Measurements from ENCODE around the gene VPREB3.

The VPREB3 gene

DNA sequence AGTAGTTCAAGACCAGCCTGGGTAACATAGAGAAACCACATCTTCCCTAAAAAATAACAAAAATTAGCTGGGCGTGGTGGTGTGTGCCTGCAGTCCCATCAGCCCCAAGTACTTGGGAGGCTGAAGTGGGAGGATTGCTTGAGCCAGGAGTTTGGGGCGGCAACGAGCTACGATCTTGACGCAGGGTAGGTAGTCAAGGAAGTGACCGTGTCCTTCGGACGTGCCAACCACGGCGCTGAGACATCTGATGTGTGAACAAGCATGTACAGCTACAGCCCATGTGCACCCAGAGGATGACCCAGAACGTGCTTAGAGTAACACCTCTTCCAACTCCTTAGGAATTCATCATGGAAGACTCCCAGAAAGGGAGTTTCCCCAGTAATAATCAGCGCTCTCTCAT lies 42.0 kb downstream of the VPREB3 start:
- Histone ChIP-seq H4K20me1 (ENCODE audit: low read depth, low read length) (no peaks in the 10 kb centered on the region), H3F3A (ENCODE audit: insufficient read depth) (no peaks in the 10 kb centered on the region), H3K36me3 (ENCODE audit: low read length) (peaks cover 9% of the 10 kb centered on the region; the same call in 1 of the 2 replicates), H3K4me2 (ENCODE audit: low read depth, low read length, poor library complexity, severe bottlenecking) (no peak overlapping the region), H3K4me3 (ENCODE audit: insufficient read depth, low read length, poor library complexity, severe bottlenecking) (no peak overlapping the region), H3K79me2 (ENCODE audit: insufficient read depth, low read length) (peaks cover 15% of the 10 kb centered on the region), H3K9ac (ENCODE audit: low read length) (no peak overlapping the region), H3K9me3 (ENCODE audit: insufficient read depth, low read length) (no peaks in the 10 kb centered on the region), H3K9me2 (replicated peaks; ENCODE audit: insufficient read depth, low read length) (no peaks in the 10 kb centered on the region), H3K27me3 (ENCODE audit: low read length) (no peaks in the 10 kb centered on the region), H3K27ac (ENCODE audit: low read depth, low read length) (no peak overlapping the region), H2AFZ (ENCODE audit: low read depth, low read length, severe bottlenecking) (no peak overlapping the region)
- TF ChIP-seq EZH2phosphoT487 (conservative IDR thresholded peaks at IDR 0.05; ENCODE audit: low read length), result no peak
- TF ChIP-seq, protein P1, sequence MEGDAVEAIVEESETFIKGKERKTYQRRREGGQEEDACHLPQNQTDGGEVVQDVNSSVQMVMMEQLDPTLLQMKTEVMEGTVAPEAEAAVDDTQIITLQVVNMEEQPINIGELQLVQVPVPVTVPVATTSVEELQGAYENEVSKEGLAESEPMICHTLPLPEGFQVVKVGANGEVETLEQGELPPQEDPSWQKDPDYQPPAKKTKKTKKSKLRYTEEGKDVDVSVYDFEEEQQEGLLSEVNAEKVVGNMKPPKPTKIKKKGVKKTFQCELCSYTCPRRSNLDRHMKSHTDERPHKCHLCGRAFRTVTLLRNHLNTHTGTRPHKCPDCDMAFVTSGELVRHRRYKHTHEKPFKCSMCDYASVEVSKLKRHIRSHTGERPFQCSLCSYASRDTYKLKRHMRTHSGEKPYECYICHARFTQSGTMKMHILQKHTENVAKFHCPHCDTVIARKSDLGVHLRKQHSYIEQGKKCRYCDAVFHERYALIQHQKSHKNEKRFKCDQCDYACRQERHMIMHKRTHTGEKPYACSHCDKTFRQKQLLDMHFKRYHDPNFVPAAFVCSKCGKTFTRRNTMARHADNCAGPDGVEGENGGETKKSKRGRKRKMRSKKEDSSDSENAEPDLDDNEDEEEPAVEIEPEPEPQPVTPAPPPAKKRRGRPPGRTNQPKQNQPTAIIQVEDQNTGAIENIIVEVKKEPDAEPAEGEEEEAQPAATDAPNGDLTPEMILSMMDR (IDR thresholded peaks at IDR 0.05; ENCODE audit: insufficient read depth, low read length, poor library complexity, severe bottlenecking), result no peak

DNA sequence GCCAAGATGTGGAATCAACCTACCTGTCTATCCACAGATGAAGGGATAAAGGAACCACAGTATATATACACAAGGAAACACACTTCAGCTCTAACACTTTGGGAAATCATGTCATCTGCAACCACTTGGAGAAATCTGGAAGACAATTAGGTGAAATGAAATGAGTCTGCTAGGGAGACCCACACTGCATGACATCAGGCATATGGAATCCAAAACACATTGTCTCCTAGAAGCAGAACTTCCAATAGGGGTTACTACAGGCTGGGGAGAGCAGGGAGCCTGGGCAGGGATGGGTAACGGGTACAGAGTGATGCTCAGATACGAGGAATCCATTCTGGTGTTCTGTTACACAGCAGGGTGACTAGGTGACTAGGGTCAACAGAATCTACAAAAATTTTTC lies 45.1 kb downstream of the VPREB3 start:
- no peak overlapping the region for H3K4me2 ChIP-seq (ENCODE audit: low read depth, low read length, poor library complexity, severe bottlenecking)

DNA sequence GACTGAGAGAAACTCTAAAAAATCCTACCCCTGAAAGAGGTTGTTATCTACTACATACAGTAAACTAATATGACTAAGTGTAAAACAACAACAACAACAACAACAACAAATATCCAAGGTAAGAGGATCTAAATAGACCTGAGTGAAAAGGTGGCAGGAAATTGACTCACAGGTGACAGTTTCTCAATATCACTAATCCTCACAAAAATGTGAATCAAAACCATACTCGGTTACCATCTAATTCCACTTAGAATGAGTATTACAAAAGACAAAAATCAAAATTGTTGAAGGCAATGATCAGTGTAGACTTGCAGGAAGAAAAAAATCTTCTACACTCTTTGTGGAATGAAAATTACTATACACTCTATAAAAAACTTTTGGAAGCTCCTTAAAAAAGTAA lies 46.0 kb downstream of the VPREB3 start:
- Histone ChIP-seq H3K27me3 (ENCODE audit: low read length) (no peaks in the 10 kb centered on the region), H3K4me3 (ENCODE audit: insufficient read depth, low read length, poor library complexity, severe bottlenecking) (no peak overlapping the region), H3K9me3 (ENCODE audit: insufficient read depth, low read length) (no peaks in the 10 kb centered on the region), H4K20me1 (ENCODE audit: low read depth, low read length) (no peaks in the 10 kb centered on the region), H3F3A (ENCODE audit: insufficient read depth) (no peaks in the 10 kb centered on the region), H3K4me2 (ENCODE audit: low read depth, low read length, poor library complexity, severe bottlenecking) (no peak overlapping the region), H2AFZ (ENCODE audit: low read depth, low read length, severe bottlenecking) (no peak overlapping the region), H3K36me3 (ENCODE audit: low read length) (peaks cover 19% of the 10 kb centered on the region; the same call in 1 of the 2 replicates), H3K27ac (ENCODE audit: low read depth, low read length) (no peak overlapping the region), H3K9ac (ENCODE audit: low read length) (no peak overlapping the region), H3K9me2 (replicated peaks; ENCODE audit: insufficient read depth, low read length) (no peaks in the 10 kb centered on the region), H3K79me2 (ENCODE audit: insufficient read depth, low read length) (peaks cover 7% of the 10 kb centered on the region)
- TF ChIP-seq, protein P1 (IDR thresholded peaks at IDR 0.05; ENCODE audit: insufficient read depth, low read length, poor library complexity, severe bottlenecking), result no peak
- no peak for TF ChIP-seq EZH2phosphoT487 (conservative IDR thresholded peaks at IDR 0.05; ENCODE audit: low read length)

More for the DNA sequence above, 45.1 kb downstream of the VPREB3 start:
- no peak overlapping the region for H3K4me3 ChIP-seq (ENCODE audit: insufficient read depth, low read length, poor library complexity, severe bottlenecking)
- no peaks in the 10 kb centered on the region for H3K79me2 ChIP-seq (ENCODE audit: insufficient read depth, low read length)
- peaks cover 19% of the 10 kb centered on the region; the same call in 1 of the 2 replicates for H3K36me3 ChIP-seq (ENCODE audit: low read length)
- no peak overlapping the region for H3K27ac ChIP-seq (ENCODE audit: low read depth, low read length)
- H2AFZ ChIP-seq (ENCODE audit: low read depth, low read length, severe bottlenecking), result no peak overlapping the region
- no peak for TF ChIP-seq EZH2phosphoT487 (conservative IDR thresholded peaks at IDR 0.05; ENCODE audit: low read length)
- TF ChIP-seq, protein P1 (IDR thresholded peaks at IDR 0.05; ENCODE audit: insufficient read depth, low read length, poor library complexity, severe bottlenecking), result no peak
- no peaks in the 10 kb centered on the region for H3K27me3 ChIP-seq (ENCODE audit: low read length)
- H3K9ac ChIP-seq (ENCODE audit: low read length), result no peak overlapping the region
- H4K20me1 ChIP-seq (ENCODE audit: low read depth, low read length), result no peaks in the 10 kb centered on the region
- H3K9me3 ChIP-seq (ENCODE audit: insufficient read depth, low read length), result no peaks in the 10 kb centered on the region
- no peaks in the 10 kb centered on the region for H3F3A ChIP-seq (ENCODE audit: insufficient read depth)
- H3K9me2 ChIP-seq (replicated peaks; ENCODE audit: insufficient read depth, low read length), result no peaks in the 10 kb centered on the region
